GM12878 (cell line): Measurements from ENCODE around the gene ABR. TPM values are rescaled to one million over a fixed set of nuclear protein-coding genes. Genes with fewer than 3 reads are reported as not detected.

Experiments
- ATAC-seq: fragments of 200-7000 bp; cut with Tn5 transposase; 3 replicates; pipeline ENCODE4 v1.9.1; 2020; ENCODE audit warnings: mild to moderate bottlenecking, moderate library complexity
- BruUV-seq: library from RNA; stranded (reverse); fragments of 400-500 nt; replicated peaks from 2 replicates; lab custom pipeline; 2021; lab: Mats Ljungman, UMichigan
- CTCF ChIA-PET: fragments of 300-600 bp; sonication (Branson Sonifier 250); formaldehyde crosslinking; extraction: SDS; loops from one replicate; lab custom pipeline; 2021; ENCODE audit warnings: inconsistent platforms; lab: Yijun Ruan, JAX
- POLR2A ChIA-PET: fragments of 350-600 bp; formaldehyde crosslinking; extraction: SDS; loops from one replicate; lab custom pipeline; 2021; ENCODE audit warnings: inconsistent platforms; lab: Charles Lee
- RAD21 ChIA-PET: fragments of 300-600 bp; sonication (Branson Sonifier 250); formaldehyde crosslinking; loops from one replicate; lab custom pipeline; 2023; ENCODE audit warnings: antibody characterized with exemption; ENCODE audit not compliant: unreplicated experiment; lab: Charles Lee
- SMC1A ChIA-PET: fragments of 300-600 bp; sonication (Branson Sonifier 250); formaldehyde crosslinking; loops from one replicate; lab custom pipeline; 2023; ENCODE audit not compliant: unreplicated experiment, uncharacterized antibody; lab: Charles Lee
- DNase-seq: peaks from one replicate; pipeline ENCODE4 v3.0.0-alpha.2; 2011; ENCODE audit warnings: low read depth, low spot score
- FAIRE-seq: peaks from 3 replicates; lab custom pipeline; 2011; peaks lifted over from hg19 to GRCh38; lab: Jason Lieb, UNC
- H2AFZ ChIP-seq: 2 replicates; pipeline ENCODE4 v1.6.0; 2011; ENCODE audit warnings: low read depth, low read length, control low read depth; ENCODE audit not compliant: control insufficient read depth
- H3K27ac ChIP-seq: 2 replicates; pipeline ENCODE4 v1.5.1; 2011; ENCODE audit warnings: control low read depth; ENCODE audit not compliant: control insufficient read depth, insufficient read depth
- H3K27me3 ChIP-seq, 2 experiments: replicated peaks in 1 of 2; 2 replicates each; pipeline versions ENCODE4 v1.6.0 to v1.6.1; 2011; ENCODE audit warnings: low read length in 1 of 2; ENCODE audit not compliant: control insufficient read depth in 2 of 2, insufficient read depth in 2 of 2
- H3K36me3 ChIP-seq, 2 experiments: 2 replicates each; pipeline ENCODE4 v1.5.1; 2011; ENCODE audit warnings: low read length in 1 of 2; ENCODE audit not compliant: control insufficient read depth in 2 of 2, insufficient read depth in 2 of 2
- H3K4me1 ChIP-seq: 2 replicates; pipeline ENCODE4 v1.6.1; 2011; ENCODE audit warnings: mild to moderate bottlenecking, low read length, moderate library complexity, mixed read lengths; ENCODE audit not compliant: control insufficient read depth, insufficient read depth
- H3K4me2 ChIP-seq: 2 replicates; pipeline ENCODE4 v1.6.0; 2011; ENCODE audit warnings: control low read depth; ENCODE audit not compliant: control insufficient read depth, insufficient read depth
- H3K4me3 ChIP-seq: fragments of 200-600 bp; sonication (generic); 2 replicates; pipeline ENCODE4 v1.5.1; 2016
- H3K79me2 ChIP-seq: 2 replicates; pipeline ENCODE4 v1.6.0; 2011; ENCODE audit warnings: low read length; ENCODE audit not compliant: control insufficient read depth, insufficient read depth
- H3K9ac ChIP-seq: 2 replicates; pipeline ENCODE4 v1.8.0; 2011; ENCODE audit warnings: low read length, control low read depth, mixed read lengths; ENCODE audit not compliant: control insufficient read depth, insufficient read depth
- H3K9me3 ChIP-seq: replicated peaks from 3 replicates; pipeline ENCODE4 v1.5.1; 2011; ENCODE audit warnings: mild to moderate bottlenecking, low read length; ENCODE audit not compliant: control insufficient read depth, insufficient read depth
- H4K20me1 ChIP-seq: 2 replicates; pipeline ENCODE4 v1.6.0; 2011; ENCODE audit not compliant: control insufficient read depth, insufficient read depth
- ATF3 ChIP-seq: IDR thresholded peaks from 2 replicates; pipeline ENCODE4 v1.6.1; 2011; ENCODE audit warnings: low read depth, mild to moderate bottlenecking, low read length, moderate library complexity, borderline replicate concordance; ENCODE audit errors: extremely low read depth
- BRCA1 ChIP-seq: IDR thresholded peaks from 2 replicates; pipeline ENCODE4 v1.6.1; 2011; ENCODE audit warnings: low read depth, low read length, improper control_type of control experiment
- CBFB ChIP-seq: IDR thresholded peaks from 2 replicates; pipeline ENCODE4 v1.6.1; 2016; ENCODE audit warnings: antibody characterized with exemption, low read depth
- CREB1 ChIP-seq: IDR thresholded peaks from 2 replicates; pipeline ENCODE4 v1.6.1; 2012; ENCODE audit warnings: low read depth, mild to moderate bottlenecking, inconsistent platforms
- CREM ChIP-seq: IDR thresholded peaks from 2 replicates; pipeline ENCODE4 v1.6.1; 2014; ENCODE audit warnings: antibody characterized with exemption, low read depth
- EGR1 ChIP-seq, 2 experiments: IDR thresholded peaks; 1 replicate in 1 of 2; 2 replicates in 1 of 2; pipeline ENCODE4 v1.6.1; 2011 to 2012; ENCODE audit warnings: low read depth in 2 of 2, low read length in 2 of 2, borderline replicate concordance in 1 of 2, mild to moderate bottlenecking in 1 of 2, moderate library complexity in 1 of 2
- GABPA ChIP-seq: IDR thresholded peaks from 2 replicates; pipeline ENCODE4 v1.6.1; 2014; ENCODE audit warnings: antibody characterized with exemption, low read depth, mild to moderate bottlenecking, inconsistent platforms
- GATAD2B ChIP-seq: fragments of 450-650 bp; conservative IDR thresholded peaks from 2 replicates; pipeline ENCODE4 v1.6.1; 2017; ENCODE audit warnings: low read depth, mild to moderate bottlenecking, moderate library complexity
- JUND ChIP-seq: IDR thresholded peaks from 2 replicates; pipeline ENCODE4 v1.6.1; 2012; ENCODE audit warnings: low read depth, mild to moderate bottlenecking, low read length, improper control_type of control experiment, moderate library complexity
- LARP7 ChIP-seq: fragments of 450-650 bp; IDR thresholded peaks from 2 replicates; pipeline ENCODE4 v1.6.1; 2017; ENCODE audit warnings: mild to moderate bottlenecking
- NBN ChIP-seq: fragments of 450-650 bp; IDR thresholded peaks from 2 replicates; pipeline ENCODE4 v1.6.1; 2016
- NFYB ChIP-seq: IDR thresholded peaks from 2 replicates; pipeline ENCODE4 v1.6.1; 2011; ENCODE audit warnings: low read depth, mild to moderate bottlenecking, low read length, improper control_type of control experiment, moderate library complexity; ENCODE audit not compliant: insufficient read depth
- NR2F1 ChIP-seq: fragments of 450-650 bp; conservative IDR thresholded peaks from 2 replicates; pipeline ENCODE4 v1.6.1; 2017; ENCODE audit warnings: mild to moderate bottlenecking
- PBX3 ChIP-seq: IDR thresholded peaks from 2 replicates; pipeline ENCODE4 v1.6.1; 2011; ENCODE audit warnings: mild to moderate bottlenecking, low read depth, low read length, moderate library complexity; ENCODE audit not compliant: insufficient replicate concordance
- RELA ChIP-seq: fragments of 450-650 bp; IDR thresholded peaks from 2 replicates; pipeline ENCODE4 v1.8.0; 2014; ENCODE audit warnings: borderline replicate concordance; ENCODE audit not compliant: partially characterized antibody
- RUNX3 ChIP-seq: IDR thresholded peaks from 2 replicates; pipeline ENCODE4 v1.6.1; 2012; ENCODE audit warnings: low read length, inconsistent platforms
- SMC3 ChIP-seq: IDR thresholded peaks from 2 replicates; pipeline ENCODE4 v1.6.1; 2011; ENCODE audit warnings: low read length, improper control_type of control experiment, borderline replicate concordance
- TBL1XR1 ChIP-seq: IDR thresholded peaks from 2 replicates; pipeline ENCODE4 v1.6.1; 2012; ENCODE audit warnings: low read depth, low read length, improper control_type of control experiment
- ZNF384 ChIP-seq: IDR thresholded peaks from 2 replicates; pipeline ENCODE4 v1.6.1; 2012; ENCODE audit warnings: low read depth, mild to moderate bottlenecking, low read length, improper control_type of control experiment, borderline replicate concordance
- WGBS: methylation state at CpG from one replicate; pipeline ENCODE4 v1.1.6; 2016; ENCODE audit warnings: low lambda C conversion rate; ENCODE audit not compliant: insufficient replicate concordance, insufficient coverage; ENCODE audit errors: missing lambda C conversion rate; 5-methylcytosine and 5-hydroxymethylcytosine counted together
- in situ Hi-C: fragments of 300-500 bp; cut with MboI; formaldehyde crosslinking; loops from 9 replicates; pipeline ENCODE4 v1.14.3; 2018; ENCODE audit warnings: mixed read lengths
- intact Hi-C: fragments of 100-400 bp; cut with micrococcal nuclease; formaldehyde crosslinking; loops from one replicate; pipeline ENCODE4 v1.14.2; 2022; ENCODE audit not compliant: unreplicated experiment
- polyA plus RNA-seq, 11 experiments: library from polyadenylated mRNA; depleted of rRNA in 4 of 11; unstranded in 6 of 11; stranded (reverse) in 5 of 11; fragments of >200 nt; fragmentation: Nextera tagmentation in 4 of 11; fragmentation: Illumina TruSeq in 1 of 11; extraction: Ambion mirVana in 4 of 11; extraction: Trizol in 1 of 11; gene quantifications; 1 replicate in 1 of 11; 2 replicates in 10 of 11; pipeline versions ENCODE4 v1.2.1 to v1.2.3, GENCODE V29; 2011 to 2016; ENCODE audit warnings: inconsistent platforms in 2 of 11, missing spikeins in 2 of 11, low read depth in 1 of 11
- total RNA-seq, 4 experiments: library from RNA; depleted of rRNA in 3 of 4; stranded (reverse); fragments of >200 nt in 3 of 4; fragmentation: Illumina TruSeq in 1 of 4; extraction: Trizol in 1 of 4; gene quantifications; 2 replicates each; pipeline versions ENCODE4 v1.2.1 to v1.2.3, GENCODE V29; 2013 to 2021

ABR gene
- total and polyA plus RNA-seq, 10 of the 15 experiments (the other 5 are each of a cell fraction or from before 2014, with no cell fraction given): 1.4 to 112 (median 30.0) TPM

GRCh38 chr17:1179818-1180742 lies at the start of gene ABR (continued):
- TF ChIP-seq EGR1 (IDR thresholded peaks at IDR 0.05; ENCODE audit: borderline replicate concordance in 1 of 2, low read depth in 2 of 2, low read length in 2 of 2) (peak in 1 of 2 experiments; percentile 61; a peak in 1 of 3 replicates), GATAD2B (peak; percentile 49; the same call in 1 of the 2 replicates)

GRCh38 chr17:1229349-1229899 lies 49.6 kb upstream of the ABR start:
- peak overlapping the region; percentile 82 for H3K27ac ChIP-seq
- TF ChIP-seq SMC3 (no peak), BRCA1 (no peak), RELA (no peak), NR2F1 (no peak), CREB1 (peak; percentile 76), CREM (peak; percentile 58), ATF3 (no peak), TBL1XR1 (0 out of 2 replicates have a peak, but pooled peaks have one; percentile 49), EGR1 (IDR thresholded peaks at IDR 0.05; ENCODE audit: borderline replicate concordance in 1 of 2, low read depth in 2 of 2, low read length in 2 of 2) (peak in 1 of 2 experiments; percentile 94; a peak in 2 of 3 replicates), CBFB (no peak), JUND (no peak), PBX3 (no peak), ZNF384 (no peak), RUNX3 (peak; percentile 24; the same call in 1 of the 2 replicates), NBN (no peak), NFYB (no peak), GABPA (no peak), LARP7 (peak; percentile 67; the same call in 1 of the 2 replicates)

More at GRCh38 chr17:1229349-1229899, 49.6 kb upstream of the ABR start:
- intact Hi-C loops: loop anchor here (5.0 kb wide), 1 partner anchor 47 kb away; no protein-coding TSS in a partner anchor
- DNase-seq: no peak
- SMC1A ChIA-PET: interaction anchor here (1.8 to 5.0 kb wide), 7 partner anchors 11 to 48 kb away, joined by 7 to 35 read pairs (median 17); no protein-coding TSS in a partner anchor
- Histone ChIP-seq H3K9me3 (no peaks in the 10 kb centered on the region), H3K27me3 (no peaks in the 10 kb centered on the region), H2AFZ (peak overlapping the region; percentile 60; the same call in 1 of the 2 replicates), H3K4me2 (0 out of 2 replicates have a peak overlapping the region, but pooled peaks have one; percentile 38), H3K79me2 (peaks cover 52% of the 10 kb centered on the region), H4K20me1 (no peaks in the 10 kb centered on the region), H3K4me3 (peak overlapping the region; percentile 94), H3K9ac (peak overlapping the region; percentile 83), H3K4me1 (peaks cover 13% of the 10 kb centered on the region), H3K36me3 (peaks cover 6 to 11% of the 10 kb centered on the region in 2 experiments)
- peak; percentile 56 for FAIRE-seq
- 0% methylated on average over 43 of the region's 74 CpGs for WGBS
- in situ Hi-C loops: no loop called here
- peak; percentile 74 for ATAC-seq
- CTCF ChIA-PET: interaction anchor here (0.8 to 4.0 kb wide), 12 partner anchors 9 to 487 kb away, joined by 3 to 41 read pairs (median 6); no protein-coding TSS in a partner anchor
- POLR2A ChIA-PET: interaction anchor here (1.0 to 3.8 kb wide), 12 partner anchors 8 to 63 kb away, joined by 3 to 24 read pairs (median 8); no protein-coding TSS in a partner anchor
- RAD21 ChIA-PET: interaction anchor here (0.7 to 5.1 kb wide), 12 partner anchors 10 to 107 kb away, joined by 3 to 50 read pairs (median 13); no protein-coding TSS in a partner anchor
- TSS peak; percentile 77 for BruUV-seq
